T-helper 1 cell treated with Interleukin-12 subunit alpha and Interleukin-12 subunit beta and Interleukin-4 antibody, amounts not matched to agents 30 ng/mL and 1 ng/mL, for 36 hours (primary cell): Measurements from ENCODE around the gene MYO10. TPM values are rescaled to one million over a fixed set of nuclear protein-coding genes. Genes with fewer than 3 reads are reported as not detected.

Source experiments
- intact Hi-C: fragments of 100-400 bp; cut with micrococcal nuclease; formaldehyde crosslinking; loops from one replicate; pipeline ENCODE4 v1.15.1; 2024
- total RNA-seq: library from RNA; stranded (reverse); gene quantifications from 2 replicates; pipeline ENCODE4 v1.2.3, GENCODE V29; 2022

Gene MYO10
- total RNA-seq, 1 donor from 2014 or later, result not detected

DNA sequence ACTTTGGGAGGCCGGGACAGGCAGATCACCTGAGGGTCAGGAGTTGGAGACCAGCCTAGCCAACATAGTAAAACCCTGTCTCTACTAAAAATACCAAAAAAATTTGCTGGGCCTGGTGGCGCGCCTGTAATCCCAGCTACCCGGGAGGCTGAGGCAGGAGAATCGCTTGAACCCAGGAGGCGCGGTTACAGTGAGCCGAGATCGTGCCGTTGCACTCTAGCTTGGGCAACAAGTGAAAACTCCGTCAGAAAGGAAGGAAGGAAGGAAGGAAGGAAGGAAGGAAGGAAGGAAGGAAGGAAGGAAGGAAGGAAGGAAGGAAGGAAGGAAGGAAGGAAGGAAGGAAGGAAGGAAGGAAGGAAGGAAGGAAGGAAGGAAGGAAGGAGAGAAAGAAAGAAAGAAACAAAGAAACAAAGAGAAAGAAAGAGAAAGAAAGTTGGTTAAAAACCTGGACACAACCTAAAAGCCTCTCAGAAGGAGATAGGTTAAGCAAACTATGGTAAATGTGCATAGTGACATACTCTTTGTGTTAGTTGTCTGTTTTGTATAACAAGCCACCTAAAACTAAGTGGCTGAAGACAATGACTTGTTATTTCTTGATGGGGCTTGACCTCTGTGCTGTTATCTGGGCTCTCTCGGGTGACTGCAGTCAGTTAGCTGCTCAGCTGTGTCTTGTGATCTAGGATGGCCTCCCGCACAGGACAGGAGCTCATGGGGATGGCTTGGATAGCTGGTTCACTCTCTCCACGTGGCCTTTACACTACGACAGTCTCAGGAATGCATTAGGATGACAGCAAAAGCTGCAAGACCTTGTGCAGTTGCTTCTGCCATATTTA, 8.0 kb upstream of the MYO10 start:
- intact Hi-C loops, result no loop called here

DNA sequence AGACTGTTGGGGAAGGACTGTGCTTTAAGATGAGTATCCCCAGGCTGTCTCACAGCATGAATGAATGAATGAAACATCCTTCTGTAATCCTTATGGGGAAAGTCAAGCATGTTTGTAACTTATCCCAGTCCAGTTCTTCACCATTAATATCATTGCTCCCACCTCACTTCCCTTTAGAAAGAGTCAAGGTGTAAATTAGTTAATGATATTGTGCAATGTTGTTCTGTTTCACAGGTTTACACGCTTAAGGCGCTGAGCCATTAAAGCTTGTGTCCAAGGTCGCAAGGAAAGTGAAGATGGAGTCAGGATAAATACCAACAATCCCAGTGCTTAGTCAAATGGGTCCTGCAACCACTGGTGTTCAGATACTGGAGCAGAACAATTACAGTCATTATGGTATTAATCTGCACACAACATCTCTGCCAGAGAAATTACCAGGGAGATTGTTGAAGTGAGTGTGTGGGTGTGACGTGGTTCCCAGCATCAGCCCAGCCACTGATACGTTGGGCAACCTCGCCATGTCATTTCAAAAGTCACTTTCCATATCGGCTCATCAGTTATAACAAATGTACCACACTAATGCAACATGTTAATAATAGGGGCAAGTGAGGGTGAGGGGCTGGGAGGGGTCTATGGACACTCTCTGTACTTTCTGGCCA, 1.5 kb upstream of the MYO10 start:
- intact Hi-C loops, result loop anchor here (5.0 to 10.0 kb wide), 3 partner anchors 197 to 470 kb away; partner anchors contain the start of genes RETREG1 and ZNF622

DNA sequence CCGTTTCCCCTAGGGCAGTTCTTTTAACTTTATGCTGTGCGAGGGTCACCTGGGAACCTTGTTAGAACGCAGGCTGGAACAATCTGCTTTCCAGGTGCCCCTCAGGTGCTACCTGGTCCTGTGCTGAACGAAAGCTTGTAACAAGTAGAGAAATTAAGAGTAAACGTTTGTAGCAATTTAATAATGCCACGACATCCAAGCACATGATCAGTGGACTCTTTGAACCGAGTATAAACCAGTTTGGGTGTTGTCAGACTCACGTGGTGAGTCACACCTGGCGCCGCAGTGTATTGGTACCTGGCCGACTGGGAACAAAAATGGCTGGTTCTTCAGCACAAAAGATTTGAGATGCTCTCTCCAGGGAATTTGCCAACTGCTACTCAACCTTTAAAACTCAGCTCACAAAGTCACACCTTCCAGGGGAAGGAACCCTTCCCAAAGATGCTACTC, 926 bp upstream of the MYO10 start:
- intact Hi-C loops, result loop anchor here (1.0 to 10.0 kb wide), 4 partner anchors 198 to 470 kb away; partner anchors contain the start of genes RETREG1 and ZNF622

- intact Hi-C loops, result loop anchor here (1.0 to 10.0 kb wide), 4 partner anchors 199 to 468 kb away; partner anchors contain the start of genes RETREG1 and ZNF622
Observed at GRCh38 chr5:16935231-16936149, 598 bp downstream of the MYO10 start.

DNA sequence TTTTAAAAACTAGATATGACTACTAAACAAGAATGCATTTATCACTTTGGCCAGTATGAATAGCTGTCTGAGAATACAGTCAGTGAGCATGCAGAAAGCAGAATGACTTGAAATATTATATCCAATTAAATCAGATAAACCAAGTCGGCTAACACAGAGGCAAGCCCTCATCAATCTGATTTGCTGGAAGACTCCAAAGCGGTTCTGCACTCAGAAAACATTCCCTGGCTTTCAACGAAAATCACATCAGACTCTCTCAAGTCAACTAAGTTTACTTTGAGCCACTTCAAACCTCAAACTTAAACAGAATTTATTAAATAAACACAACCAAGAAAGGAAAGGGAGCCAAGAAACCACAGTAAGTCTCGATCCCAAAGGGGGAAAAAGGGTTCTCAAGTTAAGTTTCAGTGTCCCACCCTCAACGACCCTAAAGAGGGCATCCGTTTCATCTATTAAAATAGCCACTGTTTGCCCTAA, 1.4 kb downstream of the MYO10 start:
- intact Hi-C loops, result loop anchor here (5.0 to 10.0 kb wide), 3 partner anchors 200 to 467 kb away; partner anchors contain the start of genes RETREG1 and ZNF622

DNA sequence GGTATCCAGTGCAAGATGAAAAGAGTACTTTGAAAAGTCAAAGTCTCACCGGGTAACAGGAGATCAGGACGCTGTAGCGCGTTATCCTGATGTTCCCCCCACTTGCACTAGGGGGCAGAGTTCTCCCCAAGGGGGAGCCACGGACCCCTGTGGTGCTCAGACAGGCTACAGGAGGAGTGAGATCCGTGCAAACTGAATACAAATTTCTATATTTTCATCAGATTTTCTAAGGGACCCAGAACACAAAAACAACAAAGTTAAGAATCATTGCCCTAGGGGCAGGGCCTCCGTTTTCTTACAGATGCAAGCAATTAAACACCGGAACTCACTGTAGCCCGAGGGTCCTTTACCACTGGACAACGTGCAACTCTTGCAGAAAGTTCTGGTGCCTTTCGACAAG, 2.0 kb downstream of the MYO10 start:
- intact Hi-C loops, result loop anchor here (10.0 kb wide), 2 partner anchors 201 to 319 kb away; partner anchors contain the start of gene RETREG1

DNA sequence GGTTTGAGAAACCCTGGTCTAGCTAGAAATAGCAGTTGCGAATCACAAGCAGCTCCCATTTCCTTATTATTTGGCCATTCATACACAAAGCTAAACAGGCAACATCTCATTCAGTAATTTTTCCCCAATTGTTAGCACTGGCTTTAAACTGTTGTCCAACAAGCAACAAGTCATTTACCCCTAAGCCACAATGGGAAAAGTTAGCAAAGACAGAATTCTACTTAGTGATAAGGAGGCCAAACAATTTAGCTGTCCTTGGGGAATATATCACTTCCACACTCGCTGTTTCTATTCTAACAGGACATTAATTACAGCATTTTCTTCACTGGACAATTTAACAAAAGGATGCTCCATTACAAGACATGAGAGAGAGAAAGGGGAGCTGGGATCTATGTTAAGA, 2.8 kb downstream of the MYO10 start:
- intact Hi-C loops, result loop anchor here (10.0 kb wide), 2 partner anchors 201 to 319 kb away; partner anchors contain the start of gene RETREG1

- intact Hi-C loops, result loop anchor here (10.0 kb wide), 2 partner anchors 202 to 318 kb away; partner anchors contain the start of gene RETREG1
Observed at GRCh38 chr5:16932401-16932800, 3.7 kb downstream of the MYO10 start.

GRCh38 chr5:16931334-16932110, 4.6 kb downstream of the MYO10 start:
- intact Hi-C loops, result loop anchor here (10.0 kb wide), 2 partner anchors 203 to 317 kb away; partner anchors contain the start of gene RETREG1

DNA sequence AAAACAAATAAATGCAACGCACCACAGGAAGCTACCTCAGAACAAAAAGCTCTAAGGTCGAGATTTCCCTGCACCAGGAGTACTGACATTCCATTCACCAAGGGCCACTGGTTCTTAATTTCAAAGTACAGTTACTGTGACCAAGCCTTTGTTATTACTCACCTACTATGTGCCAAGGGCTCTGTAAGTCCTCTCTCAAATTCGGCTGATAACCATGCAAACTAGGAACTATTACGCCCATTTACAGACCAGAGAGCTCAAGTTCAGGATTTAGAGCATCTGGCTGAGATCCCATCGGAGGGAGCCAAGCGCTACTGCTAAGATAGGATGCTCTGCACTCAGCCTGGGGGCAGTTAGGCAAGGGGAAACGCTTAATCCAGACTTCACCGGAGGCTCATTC, 5.6 kb downstream of the MYO10 start:
- intact Hi-C loops, result loop anchor here (10.0 kb wide), 2 partner anchors 204 to 316 kb away; partner anchors contain the start of gene RETREG1

DNA sequence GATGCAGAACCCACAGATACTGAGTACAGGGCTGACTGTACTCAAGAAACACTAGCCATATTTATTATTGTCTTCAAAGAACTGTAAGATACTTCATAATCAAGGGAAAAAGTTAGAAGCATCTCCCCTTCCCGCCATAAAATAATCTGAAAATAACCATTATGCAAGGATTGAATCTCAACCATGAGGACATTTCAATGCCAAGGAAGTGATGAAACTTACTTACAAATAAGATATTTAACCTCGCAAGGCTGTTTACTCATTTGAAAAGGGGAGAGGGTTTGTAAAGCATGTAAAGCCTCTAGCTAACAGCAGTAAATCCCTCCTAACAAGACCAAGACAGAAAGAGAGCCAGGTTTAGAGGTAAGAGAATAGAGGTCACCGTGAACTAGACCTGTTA, 6.3 kb downstream of the MYO10 start:
- intact Hi-C loops, result loop anchor here (10.0 kb wide), 2 partner anchors 205 to 315 kb away; partner anchors contain the start of gene RETREG1

- intact Hi-C loops, result no loop called here
Observed at GRCh38 chr5:16929347-16929746, 6.7 kb downstream of the MYO10 start.

DNA sequence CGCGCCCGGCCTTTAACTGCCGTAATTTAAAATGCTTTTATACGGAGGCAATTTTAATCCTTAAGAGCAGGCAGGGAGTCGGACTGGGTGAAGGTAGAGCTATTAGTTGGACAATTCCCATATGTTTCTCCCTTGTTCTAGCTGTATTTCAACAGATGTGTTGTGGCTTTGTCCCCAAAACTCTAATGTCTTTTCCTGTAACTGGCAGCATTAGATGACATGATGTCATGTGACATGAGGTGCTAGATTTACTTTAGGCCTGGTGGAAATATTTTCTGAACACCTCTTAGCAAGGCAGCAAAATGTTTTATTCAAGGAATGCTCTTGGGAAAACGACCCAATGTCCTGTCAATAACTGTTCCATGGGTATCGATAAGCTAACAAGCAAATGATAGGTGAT, 8.5 kb downstream of the MYO10 start:
- intact Hi-C loops, result no loop called here

- intact Hi-C loops, result no loop called here
Observed at GRCh38 chr5:16926417-16926816, 9.7 kb downstream of the MYO10 start.

DNA sequence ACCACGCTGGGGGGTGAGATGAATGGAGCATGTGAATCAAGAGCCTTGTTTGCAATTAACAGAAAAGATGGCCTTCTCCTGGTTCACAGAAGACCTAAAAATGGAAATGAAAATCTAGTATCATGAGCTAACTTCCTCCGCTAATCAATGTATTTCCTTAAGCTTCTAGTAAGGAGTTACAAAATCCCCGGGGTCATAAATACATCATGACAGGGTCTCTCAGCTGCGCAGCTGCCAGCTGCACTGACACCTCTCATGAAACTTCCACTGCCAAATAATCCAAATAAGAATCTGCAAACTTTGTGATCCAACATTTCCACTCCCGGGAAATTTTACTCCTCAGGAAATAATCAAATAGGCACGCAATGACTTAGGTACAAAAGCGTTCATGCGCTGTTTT, 11.9 kb downstream of the MYO10 start:
- intact Hi-C loops, result no loop called here

DNA sequence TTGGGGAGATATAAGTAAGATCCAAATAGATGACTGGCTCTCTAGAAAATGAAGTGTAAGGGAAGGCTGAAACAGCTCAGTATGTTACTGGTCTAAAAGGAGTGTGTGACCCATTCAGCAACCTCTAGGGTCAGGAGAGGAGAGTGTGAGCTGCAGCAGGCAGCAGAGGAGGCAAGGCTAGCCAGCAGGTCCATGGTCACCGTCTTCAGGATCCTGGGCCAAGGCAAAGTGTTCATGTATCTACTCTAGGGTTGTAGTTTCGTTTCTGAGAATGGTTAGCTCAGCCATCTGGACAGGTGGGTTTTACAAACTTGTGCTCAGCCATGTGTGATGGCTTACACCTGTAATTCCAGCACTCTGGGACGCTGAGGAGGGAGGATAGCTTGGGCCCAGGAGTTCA, 13.7 kb downstream of the MYO10 start:
- intact Hi-C loops, result no loop called here

- intact Hi-C loops, result no loop called here
Observed at GRCh38 chr5:16921211-16921610, 14.9 kb downstream of the MYO10 start.

DNA sequence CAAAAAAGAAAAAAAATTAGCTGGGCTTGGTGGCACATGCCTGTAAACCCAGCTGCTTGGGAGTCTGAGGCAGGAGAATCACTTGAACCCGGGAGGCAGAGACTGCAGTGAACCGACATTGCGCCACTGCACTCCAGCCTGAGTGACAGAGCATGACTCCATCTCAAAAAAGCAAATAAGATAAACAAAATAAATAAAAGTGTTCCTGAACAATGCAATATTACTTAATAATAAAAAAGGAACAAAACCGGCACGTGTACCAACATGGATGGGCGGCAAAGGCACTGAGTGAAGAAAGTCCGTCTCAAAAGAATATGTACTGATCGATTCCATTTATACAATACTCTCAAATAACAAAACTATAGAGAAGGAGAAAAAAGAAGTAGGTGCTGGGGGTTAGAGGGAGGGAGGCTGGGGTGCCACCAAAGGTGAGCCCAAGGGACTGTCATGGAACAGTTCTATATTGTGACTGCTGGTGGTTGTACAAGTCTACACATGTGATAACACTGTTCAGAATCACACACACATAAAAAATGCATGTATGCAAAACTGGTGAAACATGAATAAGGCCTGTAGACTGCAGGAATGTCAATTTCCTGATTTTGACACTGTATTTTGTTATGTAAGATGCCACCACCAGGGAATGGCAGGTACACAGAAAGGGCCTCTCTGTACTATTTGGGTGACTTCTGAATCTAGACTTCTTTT, 15.8 kb downstream of the MYO10 start:
- intact Hi-C loops, result no loop called here
